ENCODE measurements around the gene TIMP1. TPM values are rescaled to one million over a fixed set of nuclear protein-coding genes. Genes with fewer than 3 reads are reported as not detected.

TIMP1 gene
- polyA plus RNA-seq, 1 donor from 2014 or later, result 2.0 TPM

- Histone ChIP-seq H2AFZ (ENCODE audit: low read depth, low read length) (no peak overlapping the region), H3K27me3 (ENCODE audit: insufficient read depth, low read depth, low read length) (no peaks in the 10 kb centered on the region), H3K9ac (ENCODE audit: low read length) (no peak overlapping the region), H3K9me3 (ENCODE audit: low read length) (no peaks in the 10 kb centered on the region), H3K4me3 (ENCODE audit: low read length) (no peak overlapping the region), H3K4me2 (ENCODE audit: low read length) (no peak overlapping the region), H3F3A (ENCODE audit: insufficient read depth, low read length, poor library complexity, severe bottlenecking) (no peaks in the 10 kb centered on the region), H3K36me3 (ENCODE audit: insufficient read depth, low read length) (no peaks in the 10 kb centered on the region), H3K27ac (ENCODE audit: low read length) (no peak overlapping the region), H3K9me2 (ENCODE audit: insufficient read depth, low read length) (no peaks in the 10 kb centered on the region), H3K79me2 (replicated peaks; ENCODE audit: insufficient read depth, low read length) (peaks cover 7% of the 10 kb centered on the region), H4K20me1 (ENCODE audit: insufficient read depth) (no peaks in the 10 kb centered on the region)
- TF ChIP-seq REST (IDR thresholded peaks at IDR 0.05; ENCODE audit: borderline replicate concordance) (no peak), POLR2AphosphoS5 (IDR thresholded peaks at IDR 0.05) (no peak), TAF1 (IDR thresholded peaks at IDR 0.05; ENCODE audit: low read depth) (no peak), RAD21 (conservative IDR thresholded peaks at IDR 0.05) (no peak), EZH2 (IDR thresholded peaks at IDR 0.05; ENCODE audit: borderline replicate concordance, insufficient read depth, low read length, poor library complexity, severe bottlenecking) (no peak), SMC3 (conservative IDR thresholded peaks at IDR 0.05; ENCODE audit: poor library complexity) (no peak), CTCF (IDR thresholded peaks at IDR 0.05; ENCODE audit: poor library complexity, severe bottlenecking) (no peak)
These were observed 18.4 kb upstream of the TIMP1 start for GRCh38 chrX:47563801-47564315.

GRCh38 chrX:47564438-47565085 lies 17.7 kb upstream of the TIMP1 start:
- no peaks in the 10 kb centered on the region for H3F3A ChIP-seq (ENCODE audit: insufficient read depth, low read length, poor library complexity, severe bottlenecking)
- H3K4me3 ChIP-seq (ENCODE audit: low read length), result no peak overlapping the region
- H3K27me3 ChIP-seq (ENCODE audit: insufficient read depth, low read depth, low read length), result no peaks in the 10 kb centered on the region
- TF ChIP-seq EP300 (conservative IDR thresholded peaks at IDR 0.05; ENCODE audit: poor library complexity, severe bottlenecking) (no peak), EZH2 (IDR thresholded peaks at IDR 0.05; ENCODE audit: borderline replicate concordance, insufficient read depth, low read length, poor library complexity, severe bottlenecking) (no peak), POLR2AphosphoS5 (IDR thresholded peaks at IDR 0.05) (no peak), SMC3 (conservative IDR thresholded peaks at IDR 0.05; ENCODE audit: poor library complexity) (no peak), MXI1 (conservative IDR thresholded peaks at IDR 0.05; ENCODE audit: poor library complexity, severe bottlenecking) (no peak), RAD21 (conservative IDR thresholded peaks at IDR 0.05) (no peak), CTCF (IDR thresholded peaks at IDR 0.05; ENCODE audit: poor library complexity, severe bottlenecking) (no peak), TAF1 (IDR thresholded peaks at IDR 0.05; ENCODE audit: low read depth) (no peak), REST (IDR thresholded peaks at IDR 0.05; ENCODE audit: borderline replicate concordance) (no peak)
- H3K9me3 ChIP-seq (ENCODE audit: low read length), result no peaks in the 10 kb centered on the region
- H2AFZ ChIP-seq (ENCODE audit: low read depth, low read length), result no peak overlapping the region
- no peaks in the 10 kb centered on the region for H4K20me1 ChIP-seq (ENCODE audit: insufficient read depth)
- no peaks in the 10 kb centered on the region for H3K36me3 ChIP-seq (ENCODE audit: insufficient read depth, low read length)
- no peaks in the 10 kb centered on the region for H3K9me2 ChIP-seq (ENCODE audit: insufficient read depth, low read length)
- H3K4me2 ChIP-seq (ENCODE audit: low read length), result no peak overlapping the region
- H3K79me2 ChIP-seq (replicated peaks; ENCODE audit: insufficient read depth, low read length), result peaks cover 7% of the 10 kb centered on the region
- no peak overlapping the region for H3K27ac ChIP-seq (ENCODE audit: low read length)
- H3K9ac ChIP-seq (ENCODE audit: low read length), result no peak overlapping the region
